GM20431 (cell line): ENCODE results near the gene CD68.

Experiments used
- in situ Hi-C: fragments of 300-500 bp; cut with MseI, MboI; formaldehyde crosslinking; loops from one replicate; pipeline ENCODE4 v1.15.0; 2020; ENCODE audit warnings: low sequenced_read_pairs; ENCODE audit not compliant: unreplicated experiment

Gene CD68

GRCh38 chr17:7577327-7578199, 1.9 kb upstream of the CD68 start:
- in situ Hi-C loops: loop anchor here (25.0 kb wide), 1 partner anchor 540 kb away; the partner anchor contains the start of genes SLC16A11 and SLC16A13

GRCh38 chr17:7579834-7580603, 581 bp downstream of the CD68 start:
- in situ Hi-C loops: loop anchor here (25.0 kb wide), 1 partner anchor 543 kb away; the partner anchor contains the start of genes SLC16A11 and SLC16A13

GRCh38 chr17:7580604-7581575, 1.5 kb downstream of the CD68 start:
- in situ Hi-C loops: loop anchor here (25.0 kb wide), 1 partner anchor 544 kb away; the partner anchor contains the start of genes SLC16A11 and SLC16A13

- in situ Hi-C loops: loop anchor here (25.0 kb wide), 1 partner anchor 545 kb away; the partner anchor contains the start of genes SLC16A11 and SLC16A13
Measured at GRCh38 chr17:7582396-7583252, 3.2 kb downstream of the CD68 start.

- in situ Hi-C loops: loop anchor here (25.0 kb wide), 1 partner anchor 546 kb away; the partner anchor contains the start of genes SLC16A11 and SLC16A13
Measured at GRCh38 chr17:7583253-7584109, 4.0 kb downstream of the CD68 start, which contains the start of gene MPDU1. Gene MPDU1, plus strand, starts transcription at chr17:7583852. Its CDS starts 11 bp downstream, at chr17:7583863.

- in situ Hi-C loops: loop anchor here (25.0 kb wide), 1 partner anchor 550 kb away; the partner anchor contains the start of genes SLC16A11 and SLC16A13
Measured at GRCh38 chr17:7586673-7587419, 7.4 kb downstream of the CD68 start.

GRCh38 chr17:7587420-7588151, 8.1 kb downstream of the CD68 start:
- in situ Hi-C loops: loop anchor here (25.0 kb wide), 1 partner anchor 550 kb away; the partner anchor contains the start of genes SLC16A11 and SLC16A13

- in situ Hi-C loops: loop anchor here (25.0 kb wide), 1 partner anchor 551 kb away; the partner anchor contains the start of genes SLC16A11 and SLC16A13
Measured at GRCh38 chr17:7588553-7589203, 9.2 kb downstream of the CD68 start.

- in situ Hi-C loops: loop anchor here (25.0 kb wide), 1 partner anchor 552 kb away; the partner anchor contains the start of genes SLC16A11 and SLC16A13
Measured at GRCh38 chr17:7589204-7589868, 9.9 kb downstream of the CD68 start.

- in situ Hi-C loops: loop anchor here (25.0 kb wide), 1 partner anchor 553 kb away; the partner anchor contains the start of genes SLC16A11 and SLC16A13
Measured at GRCh38 chr17:7589891-7590691, 10.7 kb downstream of the CD68 start, which contains the start of gene SOX15. Gene SOX15, minus strand, starts transcription at chr17:7590094. Its CDS starts 418 bp downstream, at chr17:7589676.

GRCh38 chr17:7590743-7591142, 11.3 kb downstream of the CD68 start:
- in situ Hi-C loops: loop anchor here (25.0 kb wide), 1 partner anchor 553 kb away; the partner anchor contains the start of genes SLC16A11 and SLC16A13

GRCh38 chr17:7591596-7591995, 12.2 kb downstream of the CD68 start:
- in situ Hi-C loops: loop anchor here (25.0 kb wide), 1 partner anchor 554 kb away; the partner anchor contains the start of genes SLC16A11 and SLC16A13

GRCh38 chr17:7592422-7593021, 13.1 kb downstream of the CD68 start:
- in situ Hi-C loops: loop anchor here (25.0 kb wide), 1 partner anchor 555 kb away; the partner anchor contains the start of genes SLC16A11 and SLC16A13
